ENCODE data around the gene TIMM22.
"Not testable (repeated sequence)": the region's sequence is repeated elsewhere in the genome, so short reads cannot be mapped to it uniquely, and the experiment has no call there.

TIMM22 gene

DNA sequence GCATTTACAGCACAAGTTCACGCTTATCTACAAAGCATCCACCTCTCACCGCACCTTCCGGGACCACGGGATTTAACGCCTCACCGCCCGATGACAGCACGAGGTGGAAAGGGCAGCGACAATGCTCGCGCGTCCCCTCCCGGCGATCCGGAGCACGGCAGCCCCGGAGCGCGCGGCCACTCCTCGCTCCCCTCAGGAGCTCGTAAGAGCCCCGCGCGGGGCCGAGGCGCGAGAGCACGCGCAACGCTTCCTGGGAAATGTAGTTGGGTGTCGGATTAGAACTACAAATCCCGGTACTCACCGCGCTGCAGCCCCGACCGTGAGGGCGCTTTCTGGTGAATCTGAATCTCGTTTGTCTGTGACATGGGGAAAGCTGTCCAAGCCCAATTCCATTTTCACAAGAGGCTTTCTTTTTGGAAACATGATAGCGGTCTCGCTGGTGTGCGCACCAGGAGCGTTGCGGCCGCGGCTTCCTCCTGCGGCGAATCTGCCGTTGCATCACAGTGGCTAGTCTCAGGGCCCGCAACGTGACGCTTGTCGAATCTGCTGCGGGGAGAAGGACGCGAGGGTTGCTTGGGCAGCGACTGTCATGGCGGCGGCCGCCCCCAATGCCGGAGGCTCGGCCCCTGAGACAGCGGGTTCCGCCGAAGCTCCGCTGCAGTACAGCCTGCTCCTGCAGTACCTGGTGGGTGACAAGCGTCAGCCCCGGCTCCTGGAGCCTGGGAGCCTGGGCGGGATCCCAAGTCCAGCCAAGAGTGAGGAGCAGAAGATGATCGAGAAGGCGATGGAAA is at the start of gene TIMM22:
TSS of gene TIMM22 (plus strand) at position 576 of the 791 bp plus-strand sequence. CDS start at position 590, 14 bp downstream.
- in situ Hi-C loops (cut with MboI; ENCODE audit: low sequenced_read_pairs) = no loop called here

DNA sequence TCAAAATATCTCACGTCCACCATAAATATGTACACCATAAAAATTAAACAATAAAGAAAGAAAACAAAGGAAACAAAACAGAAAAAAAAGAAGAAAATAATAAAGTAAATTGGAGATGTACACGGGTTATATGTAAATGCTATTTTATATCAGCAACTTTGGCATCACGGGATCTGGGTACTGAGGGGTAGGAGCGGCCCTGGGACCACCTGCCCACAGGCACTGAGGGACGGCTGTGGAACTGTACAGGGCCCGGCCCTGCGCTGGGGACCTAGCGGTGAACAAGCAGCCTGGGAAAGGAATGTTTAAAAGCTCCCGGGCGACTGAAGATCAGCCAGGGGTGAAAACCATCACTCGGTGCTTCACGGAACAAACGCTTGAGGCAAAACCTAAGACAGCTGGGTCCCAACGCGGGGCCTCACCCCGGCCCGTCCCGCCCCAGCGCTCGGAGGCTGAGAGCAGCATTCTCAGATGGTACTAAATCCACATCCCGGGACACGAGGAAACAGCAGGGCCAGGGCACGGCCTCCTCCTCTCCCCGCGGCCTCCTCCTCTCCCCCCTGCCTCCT is 48.6 kb upstream of the TIMM22 start:
- in situ Hi-C loops (cut with MboI; ENCODE audit: low sequenced_read_pairs) = no loop called here

DNA sequence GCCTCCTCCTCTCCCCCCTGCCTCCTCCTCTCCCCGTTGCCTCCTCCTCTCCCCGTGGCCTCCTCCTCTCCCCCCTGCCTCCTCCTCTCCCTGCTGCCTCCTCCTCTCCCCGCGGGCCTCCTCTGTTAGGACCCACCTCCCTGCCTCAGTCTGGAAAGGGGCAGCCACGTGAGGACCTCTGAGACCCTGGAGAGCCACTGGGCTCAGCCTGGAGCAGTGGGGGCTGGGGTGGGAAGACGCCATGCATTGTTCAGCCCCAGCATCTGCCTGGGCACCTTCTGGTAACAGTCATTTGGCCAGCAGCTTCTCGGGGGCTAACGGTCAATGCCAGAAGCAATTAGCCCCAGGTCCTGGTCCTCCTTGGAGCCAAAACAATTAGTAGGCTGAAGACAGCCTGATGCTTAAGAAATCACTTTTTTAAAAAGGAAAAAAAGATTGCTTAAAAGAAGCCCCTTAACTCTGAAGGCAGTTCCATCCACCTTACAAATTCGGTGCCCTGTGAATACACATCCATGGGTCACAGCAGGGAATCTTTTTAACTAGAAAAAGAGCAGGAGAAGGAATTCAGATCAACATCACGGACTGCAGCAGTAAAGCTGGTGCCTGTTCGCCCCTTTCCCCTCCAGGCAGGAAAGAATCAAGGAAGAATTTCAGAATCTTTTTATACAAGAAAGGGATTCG is 47.2 kb upstream of the TIMM22 start:
- in situ Hi-C loops (cut with MboI; ENCODE audit: low sequenced_read_pairs) = no loop called here

- in situ Hi-C loops (cut with MboI; ENCODE audit: low sequenced_read_pairs) = no loop called here
Observed at GRCh38 chr17:951325-952132, 45.4 kb upstream of the TIMM22 start.

GRCh38 chr17:952592-952991 is 44.3 kb upstream of the TIMM22 start:
- in situ Hi-C loops (cut with MboI; ENCODE audit: low sequenced_read_pairs) = not testable (repeated sequence)

DNA sequence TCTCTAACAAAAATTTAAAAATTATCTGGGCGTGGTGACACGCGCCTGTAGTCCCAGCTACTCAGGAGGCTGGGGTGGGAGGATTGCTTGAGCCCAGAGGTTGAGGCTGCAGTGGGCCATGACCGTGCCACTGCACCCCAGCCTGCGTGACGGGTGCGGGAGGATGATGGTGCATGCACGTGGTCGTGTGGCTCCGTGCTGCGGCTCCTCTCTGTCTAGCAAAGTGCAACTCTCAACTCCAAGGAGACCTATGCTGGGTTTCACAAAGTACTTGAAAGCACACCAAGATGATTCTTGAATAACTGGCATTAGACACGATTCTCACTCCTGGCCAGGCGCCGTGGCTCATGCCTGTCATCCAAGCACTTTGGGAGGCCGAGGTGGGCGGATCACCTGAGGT is 43.2 kb upstream of the TIMM22 start:
- in situ Hi-C loops (cut with MboI; ENCODE audit: low sequenced_read_pairs) = no loop called here

DNA sequence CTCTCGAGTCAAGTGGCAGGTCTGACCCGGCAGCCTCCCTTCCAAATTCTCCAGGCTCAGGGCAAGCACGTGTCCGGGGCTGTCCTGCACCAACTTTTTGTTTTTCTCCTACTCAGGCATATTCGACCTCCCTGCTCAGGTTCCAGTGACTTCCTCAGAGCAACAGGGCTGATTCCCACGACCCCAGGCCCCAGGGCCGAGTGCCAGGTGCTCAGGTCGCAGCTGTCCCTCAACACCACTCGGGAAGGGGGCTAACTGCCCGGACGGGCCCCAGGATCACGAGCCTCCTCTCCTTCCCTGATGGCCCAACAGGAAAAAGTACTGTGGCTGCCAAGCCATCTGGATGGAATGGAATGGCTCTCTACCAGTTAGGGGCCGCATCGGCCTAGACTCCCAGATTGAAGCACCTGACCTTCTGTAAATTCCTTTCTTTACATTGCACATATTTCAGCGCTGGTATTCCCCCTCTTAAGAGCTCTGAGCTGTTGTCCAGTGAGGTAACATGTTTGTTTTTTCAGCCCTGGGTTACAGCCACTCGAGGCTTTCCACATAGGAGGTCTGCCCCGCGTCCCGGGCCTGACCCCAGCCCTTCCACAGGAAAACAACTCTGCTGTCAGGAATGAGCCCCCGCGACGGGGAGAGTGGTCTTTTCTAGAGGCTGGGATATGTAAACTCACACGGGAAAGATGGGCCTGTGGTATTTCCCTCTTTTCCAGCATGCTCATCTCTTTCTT is 42.3 kb upstream of the TIMM22 start:
- in situ Hi-C loops (cut with MboI; ENCODE audit: low sequenced_read_pairs) = no loop called here

DNA sequence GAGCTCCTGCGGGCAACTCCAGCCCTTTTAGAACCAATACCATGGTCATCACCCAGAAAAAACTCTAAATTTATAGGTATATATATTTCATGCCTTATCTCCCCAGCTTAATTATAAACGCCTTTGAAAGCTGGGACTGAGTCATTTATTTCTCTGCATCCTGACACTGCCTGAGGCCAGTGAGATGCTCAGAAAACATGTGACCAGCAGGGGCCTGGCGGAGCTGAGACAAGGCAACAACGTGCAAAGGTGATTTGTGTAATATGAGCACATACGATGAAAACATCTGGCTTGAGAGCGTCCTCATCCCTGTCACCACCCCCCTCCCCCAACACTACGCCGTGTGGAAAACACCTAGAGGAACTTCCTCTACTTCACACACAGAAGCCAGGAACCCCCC is 40.0 kb upstream of the TIMM22 start:
- in situ Hi-C loops (cut with MboI; ENCODE audit: low sequenced_read_pairs) = no loop called here

DNA sequence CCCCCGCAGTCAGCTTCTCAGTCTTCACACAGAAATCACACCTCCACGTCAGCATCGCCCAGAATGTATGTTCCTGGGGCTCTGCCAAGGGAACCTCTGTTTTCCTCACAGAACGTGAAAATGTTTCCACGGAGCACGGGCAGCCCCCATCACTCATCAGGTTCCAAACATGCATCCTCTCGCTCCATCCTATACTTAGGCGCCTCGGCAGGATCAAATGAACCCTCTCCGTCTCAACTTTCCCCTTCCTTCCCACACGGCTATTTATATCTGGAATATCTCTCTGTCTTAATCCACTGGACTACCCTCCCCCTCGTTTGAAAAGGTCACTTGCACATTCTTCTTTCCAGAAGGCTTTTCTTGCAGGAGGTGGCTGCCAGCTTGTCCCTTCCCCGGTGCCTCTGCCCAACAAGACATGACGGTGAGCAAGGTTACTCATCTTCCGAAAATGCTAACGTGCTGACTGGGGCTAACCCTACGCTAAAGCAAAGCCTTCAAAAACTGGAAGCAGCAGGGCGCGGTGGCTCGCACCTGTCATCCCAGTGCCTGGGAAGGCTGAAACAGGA is 39.0 kb upstream of the TIMM22 start:
- in situ Hi-C loops (cut with MboI; ENCODE audit: low sequenced_read_pairs) = no loop called here

GRCh38 chr17:958712-959451 is 38.0 kb upstream of the TIMM22 start:
- in situ Hi-C loops (cut with MboI; ENCODE audit: low sequenced_read_pairs) = no loop called here

- in situ Hi-C loops (cut with MboI; ENCODE audit: low sequenced_read_pairs) = no loop called here
Observed at GRCh38 chr17:962166-962565, 34.8 kb upstream of the TIMM22 start.

DNA sequence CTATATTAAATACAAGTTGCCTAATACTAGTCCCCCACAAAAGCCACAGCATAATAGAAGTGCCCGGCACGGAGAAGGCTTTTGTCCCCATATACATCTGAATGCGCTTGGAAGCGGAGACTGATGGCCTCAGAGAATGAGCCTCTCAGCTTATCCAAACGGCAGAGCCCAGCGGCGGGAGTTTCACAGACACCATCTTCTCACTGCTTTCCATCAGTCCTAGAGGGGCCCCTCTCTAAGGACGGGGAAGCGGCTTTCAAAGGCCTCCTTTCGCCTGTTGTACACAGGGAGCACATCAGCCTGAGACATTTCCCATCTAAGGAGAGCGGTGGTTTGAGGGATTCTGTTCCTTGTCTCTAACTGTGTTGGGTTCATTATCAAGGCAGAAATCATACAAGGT is 34.3 kb upstream of the TIMM22 start:
- in situ Hi-C loops (cut with MboI; ENCODE audit: low sequenced_read_pairs) = no loop called here

DNA sequence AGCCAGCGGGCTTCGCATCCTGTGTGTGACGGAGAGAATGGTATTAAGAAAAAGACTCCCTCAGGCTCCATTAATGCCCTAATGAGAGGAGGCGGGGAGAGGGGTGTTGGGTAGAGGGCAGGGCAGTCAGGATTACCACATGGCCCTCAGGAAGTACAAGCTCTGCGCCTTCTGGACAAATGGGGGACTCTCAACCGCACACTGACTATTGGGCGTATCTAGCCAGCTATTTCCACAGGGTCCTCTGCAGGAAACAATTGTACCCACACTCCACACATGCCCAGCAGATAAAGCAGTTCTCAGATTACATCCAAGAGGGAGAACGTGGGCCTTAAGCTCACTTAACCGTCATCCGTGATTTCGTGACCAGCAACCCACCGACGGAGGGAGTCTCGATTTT is 32.1 kb upstream of the TIMM22 start:
- in situ Hi-C loops (cut with MboI; ENCODE audit: low sequenced_read_pairs) = no loop called here

DNA sequence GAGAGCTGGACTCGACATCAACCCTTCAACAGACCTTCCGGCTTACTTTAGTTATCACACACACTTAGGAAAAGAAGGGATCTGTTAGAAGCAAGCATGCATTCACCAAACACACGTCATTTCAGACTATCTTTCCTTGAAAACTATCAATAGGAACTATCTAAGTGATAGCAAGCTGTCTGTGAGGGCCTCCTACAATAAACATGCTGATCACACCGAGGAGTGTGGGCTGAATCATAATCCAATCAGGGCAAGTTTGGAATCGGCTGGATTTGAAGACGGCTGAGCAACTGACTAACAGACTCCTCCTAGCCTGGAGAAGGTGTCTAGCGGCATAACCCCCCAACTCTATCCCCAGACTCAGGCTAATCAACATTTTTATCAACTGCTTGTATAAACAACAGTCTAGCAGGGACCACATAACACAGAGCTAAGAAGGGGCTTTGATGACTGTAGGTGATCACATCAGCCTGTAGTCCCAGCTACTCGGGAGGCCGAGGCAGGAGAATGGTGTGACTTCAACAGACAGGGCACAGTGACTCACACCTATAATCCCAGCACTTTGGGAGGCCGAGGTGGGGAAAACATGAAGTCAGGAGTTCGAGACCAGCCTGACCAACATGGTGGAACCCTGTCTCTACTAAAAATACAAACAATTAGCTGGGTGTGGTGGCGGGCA is 31.5 kb upstream of the TIMM22 start:
- in situ Hi-C loops (cut with MboI; ENCODE audit: low sequenced_read_pairs) = no loop called here

GRCh38 chr17:967122-967521 is 29.8 kb upstream of the TIMM22 start:
- in situ Hi-C loops (cut with MboI; ENCODE audit: low sequenced_read_pairs) = no loop called here

DNA sequence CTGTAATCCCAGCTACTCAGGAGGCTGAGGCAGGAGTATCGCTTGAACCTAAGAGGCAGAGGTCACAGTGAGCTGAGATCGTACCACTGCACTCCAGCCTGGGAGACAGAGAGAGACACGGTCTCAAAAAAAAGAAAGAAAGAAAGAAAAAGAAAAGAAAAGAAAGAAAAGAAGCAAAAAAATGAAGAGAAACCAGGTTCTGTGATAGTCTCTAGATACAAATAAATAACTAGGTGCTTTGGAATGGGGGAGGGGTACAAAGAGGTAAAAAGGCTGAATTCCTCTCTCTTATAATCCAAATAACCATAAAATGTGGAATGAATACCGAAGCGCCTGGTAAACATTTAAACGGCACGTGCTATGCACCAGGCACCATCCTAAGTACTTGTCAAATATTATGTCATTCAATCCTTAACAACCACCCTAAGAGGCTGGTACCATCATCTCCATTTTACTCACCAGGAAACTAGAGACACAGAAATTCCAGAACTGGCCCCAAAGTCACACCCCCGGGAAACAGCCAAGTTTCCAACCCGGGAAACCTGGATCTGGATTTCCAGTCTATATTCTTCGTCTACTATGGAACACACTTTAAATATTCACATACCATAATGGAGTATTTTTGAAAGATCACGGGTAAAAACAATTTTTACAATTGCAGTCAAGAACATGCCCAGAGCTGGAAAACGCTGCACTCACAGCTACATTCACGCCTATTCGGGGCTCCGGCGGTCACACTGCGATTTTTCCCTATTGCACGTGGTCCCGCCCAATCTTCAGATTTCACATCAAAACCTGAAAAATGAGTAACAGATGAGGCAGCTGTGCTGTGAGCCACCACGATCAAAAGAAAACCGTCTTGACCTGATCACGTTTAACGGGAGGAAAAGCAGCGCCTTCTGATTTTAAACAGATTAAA is 27.9 kb upstream of the TIMM22 start:
- in situ Hi-C loops (cut with MboI; ENCODE audit: low sequenced_read_pairs) = no loop called here

GRCh38 chr17:969811-970355 is 27.0 kb upstream of the TIMM22 start:
- in situ Hi-C loops (cut with MboI; ENCODE audit: low sequenced_read_pairs) = no loop called here

- in situ Hi-C loops (cut with MboI; ENCODE audit: low sequenced_read_pairs) = no loop called here
Observed at GRCh38 chr17:970364-970763, 26.6 kb upstream of the TIMM22 start.
